ENCODE measurements around the gene KCTD11. TPM values are rescaled to one million over a fixed set of nuclear protein-coding genes. Genes with fewer than 3 reads are reported as not detected.
A peak's percentile ranks its signal among the peaks of the same experiment; 100 is the strongest.

KCTD11 gene
- total RNA-seq, 6 experiments from 2014 or later: 2.2 to 4.4 (median 2.9) TPM

GRCh38 chr17:7403043-7403726 lies 51.2 kb downstream of the KCTD11 start:
- Histone ChIP-seq H3K4me3 (peak overlapping the region; percentile 63 to 81 (median 74)), H3K9me3 (no peaks in the 10 kb centered on the region), H3K4me1 (peaks cover 0 to 10% (median 3%) of the 10 kb centered on the region in 4 donors), H3K27me3 (no peaks in the 10 kb centered on the region), H3K36me3 (no peaks in the 10 kb centered on the region), H3K27ac (peak overlapping the region; percentile 86 to 87 (median 87))
- TF ChIP-seq CTCF (IDR thresholded peaks at IDR 0.05): no peak
- TF ChIP-seq POLR2A (IDR thresholded peaks at IDR 0.05): no peak
- intact Hi-C loops (cut with DNase I): no loop called here
- ATAC-seq (peak; percentile 33 to 48 (median 38)), DNase-seq (peak; percentile 59 to 83 (median 80))
- WGBS (ENCODE audit: insufficient coverage, low coverage, low lambda C conversion rate, missing lambda C conversion rate): 15% methylated on average over 10 of the region's 16 CpGs

- peak overlapping the region; percentile 63 to 81 (median 74) for H3K4me3 ChIP-seq
- H3K4me1 ChIP-seq: peaks cover 0 to 10% (median 3%) of the 10 kb centered on the region in 4 donors
- TF ChIP-seq CTCF (IDR thresholded peaks at IDR 0.05): no peak
- WGBS (ENCODE audit: insufficient coverage, low coverage, low lambda C conversion rate, missing lambda C conversion rate): 2% methylated on average over 13 of the region's 13 CpGs
- no peaks in the 10 kb centered on the region for H3K27me3 ChIP-seq
- peak; percentile 47 to 65 (median 60) for ATAC-seq
- H3K27ac ChIP-seq: peak overlapping the region; percentile 86 to 87 (median 87)
- no peaks in the 10 kb centered on the region for H3K9me3 ChIP-seq
- intact Hi-C loops (cut with DNase I): no loop called here
- no peak for DNase-seq
- no peaks in the 10 kb centered on the region for H3K36me3 ChIP-seq
Observed at GRCh38 chr17:7403727-7403976, 51.7 kb downstream of the KCTD11 start.

- Histone ChIP-seq H3K9me3 (no peaks in the 10 kb centered on the region), H3K4me3 (peak within 1 kb of the TSS; percentile 63 to 81 (median 74)), H3K27me3 (no peaks in the 10 kb centered on the region), H3K27ac (peak within 1 kb of the TSS; percentile 86 to 87 (median 87)), H3K4me1 (peaks cover 0 to 10% (median 3%) of the 10 kb centered on the region in 4 donors), H3K36me3 (no peaks in the 10 kb centered on the region)
- DNase-seq (peak; percentile 98 to 99 (median 99)), ATAC-seq (peak; percentile 86 to 94 (median 90))
- TF ChIP-seq POLR2A (IDR thresholded peaks at IDR 0.05) (peak; percentile 98), CTCF (IDR thresholded peaks at IDR 0.05) (no peak)
- under 1% methylated on average over 30 of the region's 49 CpGs for WGBS (ENCODE audit: insufficient coverage, low coverage, low lambda C conversion rate, missing lambda C conversion rate)
- intact Hi-C loops (cut with DNase I): no loop called here
Observed at GRCh38 chr17:7403977-7404736, 52.2 kb downstream of the KCTD11 start, which contains the start of gene TMEM256. TSS of gene TMEM256 (minus strand) at chr17:7404097. CDS start at chr17:7404084, 13 bp downstream.

Small RNAs within 50 kb of the gene (small RNA-seq; reads per million reads assigned to genes)
- gene AC026954.2: 0 reads per million in 2 experiments

Other genes starting within 250 kb of the KCTD11 start
- 100 to 1,000 TPM; 412 to 553 (median 461) TPM for gene ASGR2, start 237.3 kb upstream of the KCTD11 start, total RNA-seq
- gene ASGR1, start 172.8 kb upstream of the KCTD11 start, total RNA-seq: 100 to 1,000 TPM; 399 to 624 (median 417) TPM
- gene DLG4, start 132.3 kb upstream of the KCTD11 start, total RNA-seq: 1 to 10 TPM; 3.0 to 6.4 (median 4.1) TPM
- 1,000 to 10,000 TPM in 3 of 6 experiments, 100 to 1,000 TPM in 3; 640 to 1,849 (median 1,071) TPM for gene ACADVL, start 132.2 kb upstream of the KCTD11 start, total RNA-seq
- gene DVL2, start 117.6 kb upstream of the KCTD11 start, total RNA-seq: 10 to 100 TPM in 4 of 6 experiments, 1 to 10 TPM in 2; 9.6 to 13.5 (median 12.8) TPM
- gene PHF23, start 112.7 kb upstream of the KCTD11 start, total RNA-seq: 10 to 100 TPM; 16.0 to 24.3 (median 18.2) TPM
- gene GABARAP, start 109.7 kb upstream of the KCTD11 start, total RNA-seq: 100 to 1,000 TPM; 238 to 330 (median 244) TPM
- 10 to 100 TPM; 25.9 to 34.6 (median 31.9) TPM for gene CTDNEP1, start 100.4 kb upstream of the KCTD11 start, total RNA-seq
- gene ELP5, start 99.9 kb upstream of the KCTD11 start, total RNA-seq: 10 to 100 TPM; 14.2 to 29.6 (median 22.9) TPM
- gene CLDN7, start 89.7 kb upstream of the KCTD11 start, total RNA-seq: 100 to 1,000 TPM in 1 of 6 experiments, 10 to 100 TPM in 4, 1 to 10 TPM in 1; 9.6 to 114 (median 23.3) TPM
- gene SLC2A4, start 70.4 kb upstream of the KCTD11 start, total RNA-seq: 1 to 10 TPM in 4 of 6 experiments, under 1 TPM in 2; 0.66 to 2.1 (median 1.4) TPM
- gene YBX2, start 57.5 kb upstream of the KCTD11 start, total RNA-seq: 1 to 10 TPM in 2 of 6 experiments, under 1 TPM in 4; 0.27 to 1.7 (median 0.90) TPM
- gene EIF5A, start 44.5 kb upstream of the KCTD11 start, total RNA-seq: 100 to 1,000 TPM; 222 to 299 (median 238) TPM
- 10 to 100 TPM; 22.0 to 48.1 (median 23.2) TPM for gene GPS2, start 36.8 kb upstream of the KCTD11 start, total RNA-seq
- gene NEURL4, start 22.8 kb upstream of the KCTD11 start, total RNA-seq: 10 to 100 TPM in 4 of 6 experiments, 1 to 10 TPM in 2; 4.2 to 22.1 (median 10.8) TPM
- gene ACAP1, start 15.6 kb upstream of the KCTD11 start, total RNA-seq: 1 to 10 TPM; 1.6 to 6.8 (median 2.7) TPM
- not detected for gene TMEM95, start 3.0 kb downstream of the KCTD11 start, total RNA-seq
- 1 to 10 TPM; 2.9 to 5.1 (median 4.0) TPM for gene TNK1, start 28.9 kb downstream of the KCTD11 start, total RNA-seq
- gene PLSCR3, start 42.4 kb downstream of the KCTD11 start, total RNA-seq: 1 to 10 TPM; 5.5 to 8.9 (median 6.4) TPM
- 10 to 100 TPM; 56.4 to 95.4 (median 68.9) TPM for gene TMEM256, start 51.9 kb downstream of the KCTD11 start, total RNA-seq
- gene NLGN2, start 55.7 kb downstream of the KCTD11 start, total RNA-seq: 1 to 10 TPM; 1.3 to 5.3 (median 3.0) TPM
- gene SPEM1, start 68.2 kb downstream of the KCTD11 start, total RNA-seq: not detected
- not detected for gene SPEM2, start 73.5 kb downstream of the KCTD11 start, total RNA-seq
- gene SPEM3, start 76.7 kb downstream of the KCTD11 start, total RNA-seq: not detected
- gene TMEM102, start 83.3 kb downstream of the KCTD11 start, total RNA-seq: 1 to 10 TPM; 2.3 to 8.4 (median 4.0) TPM
- under 1 TPM in 5 of 6 experiments, not detected in 1; 0.37 to 0.84 (median 0.68) TPM for gene FGF11, start 87.3 kb downstream of the KCTD11 start, total RNA-seq
- 10 to 100 TPM in 2 of 6 experiments, 1 to 10 TPM in 4; 6.0 to 12.3 (median 8.2) TPM for gene CHRNB1, start 92.9 kb downstream of the KCTD11 start, total RNA-seq
- gene ZBTB4, start 127.5 kb downstream of the KCTD11 start, total RNA-seq: 10 to 100 TPM in 1 of 6 experiments, 1 to 10 TPM in 5; 5.7 to 10.5 (median 7.9) TPM
- not detected for gene SLC35G6, start 129.3 kb downstream of the KCTD11 start, total RNA-seq
- 10 to 100 TPM; 36.1 to 49.9 (median 46.0) TPM for gene POLR2A, start 132.2 kb downstream of the KCTD11 start, total RNA-seq
- gene TNFSF12, start 196.9 kb downstream of the KCTD11 start, total RNA-seq: 10 to 100 TPM in 4 of 6 experiments, 1 to 10 TPM in 2; 6.1 to 14.7 (median 11.4) TPM
- gene TNFSF13, start 206.6 kb downstream of the KCTD11 start, total RNA-seq: 10 to 100 TPM in 2 of 6 experiments, 1 to 10 TPM in 4; 4.3 to 13.0 (median 6.2) TPM
- 10 to 100 TPM; 12.3 to 33.9 (median 15.1) TPM for gene SENP3, start 209.8 kb downstream of the KCTD11 start, total RNA-seq
- 100 to 1,000 TPM in 1 of 6 experiments, 10 to 100 TPM in 5; 31.6 to 179 (median 51.1) TPM for gene CD68, start 227.5 kb downstream of the KCTD11 start, total RNA-seq
- 100 to 1,000 TPM in 2 of 6 experiments, 10 to 100 TPM in 4; 54.2 to 199 (median 63.3) TPM for gene MPDU1, start 231.7 kb downstream of the KCTD11 start, total RNA-seq
- gene SOX15, start 237.9 kb downstream of the KCTD11 start, total RNA-seq: not detected